ENCODE measurements around the gene TNS1. TPM values are rescaled to one million over a fixed set of nuclear protein-coding genes. Genes with fewer than 3 reads are reported as not detected.

Gene TNS1
- total RNA-seq, 1 experiment from 2014 or later, result 3.4 TPM

DNA sequence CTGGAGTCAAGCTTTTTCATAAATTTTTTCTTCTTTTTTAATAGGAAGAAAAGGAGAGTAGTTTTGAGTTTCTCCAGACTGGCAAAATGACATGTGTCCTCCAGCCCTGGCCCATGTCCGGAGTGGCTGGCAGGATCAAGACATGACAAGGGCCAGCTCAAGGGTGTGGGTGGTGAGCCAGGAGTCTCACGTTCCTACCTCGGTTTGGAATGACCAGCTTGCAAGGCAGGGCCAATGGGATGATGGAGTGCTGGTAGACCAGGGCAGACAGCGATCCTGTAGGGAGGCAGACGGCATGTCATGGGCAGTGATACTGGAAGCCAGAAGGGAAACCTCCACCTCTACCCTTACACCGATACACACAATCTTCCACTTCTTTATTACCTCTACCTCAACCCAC lies 190.6 kb downstream of the TNS1 start:
- H3K9me3 ChIP-seq (ENCODE audit: control insufficient read depth, low read depth, low read length), result no peaks in the 10 kb centered on the region
- H3K79me2 ChIP-seq (ENCODE audit: insufficient read depth, low read length), result no peaks in the 10 kb centered on the region
- no peak overlapping the region for H2BK120ac ChIP-seq (ENCODE audit: low read depth, low read length, poor library complexity, severe bottlenecking)
- H4K20me1 ChIP-seq (ENCODE audit: control insufficient read depth, insufficient read depth, insufficient read length), result no peaks in the 10 kb centered on the region
- H3K4ac ChIP-seq (ENCODE audit: low read depth, low read length), result no peak overlapping the region
- no peaks in the 10 kb centered on the region for H3K79me1 ChIP-seq (ENCODE audit: insufficient read depth, low read depth, low read length, poor library complexity, severe bottlenecking)
- no peak overlapping the region for H3K56ac ChIP-seq (ENCODE audit: insufficient read length, low read depth, low read length)
- H2BK5ac ChIP-seq (ENCODE audit: insufficient read length, low read length), result no peak overlapping the region
- 100% methylated on average over 1 of the region's 6 CpGs for WGBS (ENCODE audit: extremely low coverage, insufficient read length, low lambda C conversion rate)
- no peak overlapping the region for H3K18ac ChIP-seq (ENCODE audit: insufficient read length, low read depth, low read length)
- no peak overlapping the region; a peak in 1 of 7 replicates for H3K27ac Mint-ChIP-seq
- H3K23ac ChIP-seq (ENCODE audit: insufficient read length, low read depth, low read length), result no peak overlapping the region
- H3K27me3 Mint-ChIP-seq (ENCODE audit: low read depth), result no peaks in the 10 kb centered on the region
- no peak overlapping the region for H4K5ac ChIP-seq (ENCODE audit: insufficient read length, low read depth, low read length)
- no peak overlapping the region for H2AFZ ChIP-seq (ENCODE audit: low read length)
- DNase-seq, result no peak
- no peak overlapping the region for H3T11ph ChIP-seq (ENCODE audit: low read length)
- no peak overlapping the region for H3K4me3 Mint-ChIP-seq
- H3K27me3 ChIP-seq (ENCODE audit: insufficient read depth, low read length), result no peaks in the 10 kb centered on the region
- H3K9me3 Mint-ChIP-seq, result no peaks in the 10 kb centered on the region; a peak in 2 of 5 replicates
- no peak overlapping the region for H2AK5ac ChIP-seq (ENCODE audit: insufficient read length, low read length)
- H3K27ac ChIP-seq (ENCODE audit: insufficient read length, low read depth, low read length), result no peak overlapping the region
- peaks cover 0 to 6% (median 6%) of the 10 kb centered on the region in 3 experiments; a peak in 4 of 7 replicates for H3K36me3 Mint-ChIP-seq (ENCODE audit: insufficient read depth in 1 of 3, low read depth in 3 of 3)
- H3K9ac ChIP-seq (ENCODE audit: extremely low read depth, insufficient read length, low read length), result no peak overlapping the region
- H4K8ac ChIP-seq (replicated peaks; ENCODE audit: insufficient read length, low read depth, low read length), result no peak overlapping the region
- no peak overlapping the region for H3K14ac ChIP-seq (ENCODE audit: insufficient read depth, low read length)
- H3K4me2 ChIP-seq (ENCODE audit: insufficient read depth, insufficient read length, low read length), result no peak overlapping the region
- TF ChIP-seq, protein P1, sequence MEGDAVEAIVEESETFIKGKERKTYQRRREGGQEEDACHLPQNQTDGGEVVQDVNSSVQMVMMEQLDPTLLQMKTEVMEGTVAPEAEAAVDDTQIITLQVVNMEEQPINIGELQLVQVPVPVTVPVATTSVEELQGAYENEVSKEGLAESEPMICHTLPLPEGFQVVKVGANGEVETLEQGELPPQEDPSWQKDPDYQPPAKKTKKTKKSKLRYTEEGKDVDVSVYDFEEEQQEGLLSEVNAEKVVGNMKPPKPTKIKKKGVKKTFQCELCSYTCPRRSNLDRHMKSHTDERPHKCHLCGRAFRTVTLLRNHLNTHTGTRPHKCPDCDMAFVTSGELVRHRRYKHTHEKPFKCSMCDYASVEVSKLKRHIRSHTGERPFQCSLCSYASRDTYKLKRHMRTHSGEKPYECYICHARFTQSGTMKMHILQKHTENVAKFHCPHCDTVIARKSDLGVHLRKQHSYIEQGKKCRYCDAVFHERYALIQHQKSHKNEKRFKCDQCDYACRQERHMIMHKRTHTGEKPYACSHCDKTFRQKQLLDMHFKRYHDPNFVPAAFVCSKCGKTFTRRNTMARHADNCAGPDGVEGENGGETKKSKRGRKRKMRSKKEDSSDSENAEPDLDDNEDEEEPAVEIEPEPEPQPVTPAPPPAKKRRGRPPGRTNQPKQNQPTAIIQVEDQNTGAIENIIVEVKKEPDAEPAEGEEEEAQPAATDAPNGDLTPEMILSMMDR (conservative IDR thresholded peaks at IDR 0.05), result no peak
- no peaks in the 10 kb centered on the region for H3K23me2 ChIP-seq (ENCODE audit: insufficient read length, low read depth, low read length, poor library complexity, severe bottlenecking)
- H2BK20ac ChIP-seq (ENCODE audit: low read depth, low read length, poor library complexity, severe bottlenecking), result no peak overlapping the region
- H2BK12ac ChIP-seq (ENCODE audit: insufficient read length, low read depth, low read length), result no peak overlapping the region
- H3K4me1 Mint-ChIP-seq, result no peaks in the 10 kb centered on the region; a peak in 1 of 4 replicates
- H2BK15ac ChIP-seq (ENCODE audit: low read depth, low read length), result no peak overlapping the region
- H4K91ac ChIP-seq (ENCODE audit: insufficient read length, low read depth, low read length), result no peak overlapping the region
- no peaks in the 10 kb centered on the region for H3K4me1 ChIP-seq (ENCODE audit: insufficient read depth, low read length)
